Measurements from ENCODE around the gene RNPEPL1.

RNPEPL1 gene

DNA sequence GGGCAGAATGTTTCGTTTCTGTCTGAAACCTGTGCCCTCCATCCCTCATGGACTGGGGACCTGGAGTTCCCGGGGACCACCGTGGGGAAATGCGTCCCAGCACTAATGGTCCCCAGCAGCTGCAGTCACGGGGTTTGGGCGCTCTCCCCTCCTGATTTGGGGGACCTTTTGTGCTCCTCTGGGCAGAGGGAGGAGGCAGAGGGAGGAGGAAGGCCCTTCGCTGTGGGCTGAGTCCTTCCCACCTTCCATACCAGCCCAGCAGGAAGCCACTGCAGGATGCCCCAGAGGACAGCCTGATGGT is 60.2 kb downstream of the RNPEPL1 start:
- DNase-seq = no peak

DNA sequence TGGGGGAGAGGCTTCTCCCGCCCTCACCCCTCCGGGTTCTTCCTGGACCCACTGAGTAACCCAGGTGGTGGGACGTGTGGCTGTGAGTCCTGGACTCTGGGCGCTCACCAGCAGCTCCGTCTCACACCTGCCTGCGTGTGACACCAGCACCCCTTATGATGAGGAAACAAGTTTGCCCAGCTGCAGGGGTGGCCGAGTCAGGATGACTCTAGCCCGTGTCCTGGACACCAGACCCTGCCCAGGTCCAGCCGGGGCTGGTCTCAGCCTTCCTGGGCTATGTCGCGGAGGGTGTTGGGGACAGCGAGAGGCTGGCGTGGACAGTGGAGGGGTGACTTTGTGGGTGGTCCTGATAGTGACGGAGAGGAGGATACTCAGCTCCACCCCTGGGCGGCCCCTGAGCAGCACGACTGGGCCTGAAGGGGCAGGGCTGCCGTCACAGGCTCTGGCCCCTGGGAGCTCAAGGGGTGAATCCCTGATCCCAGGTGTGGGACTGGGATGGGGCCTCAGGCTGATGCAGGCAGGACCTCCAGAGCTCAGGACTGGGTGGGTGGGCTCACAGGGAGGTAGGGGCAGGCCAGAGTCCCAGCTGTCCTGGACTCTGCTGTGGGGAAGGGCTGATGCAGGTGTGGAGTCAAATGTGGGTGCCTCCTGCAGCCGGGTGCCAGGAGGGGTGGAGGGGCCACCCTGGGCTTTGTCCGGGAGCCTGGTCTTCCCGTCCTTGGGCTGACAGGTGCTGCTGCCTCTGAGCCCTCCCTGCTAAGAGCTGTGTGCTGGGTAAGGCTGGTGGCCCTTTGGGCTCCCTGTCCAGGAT is 60.7 kb downstream of the RNPEPL1 start:
- DNase-seq = no peak

DNA sequence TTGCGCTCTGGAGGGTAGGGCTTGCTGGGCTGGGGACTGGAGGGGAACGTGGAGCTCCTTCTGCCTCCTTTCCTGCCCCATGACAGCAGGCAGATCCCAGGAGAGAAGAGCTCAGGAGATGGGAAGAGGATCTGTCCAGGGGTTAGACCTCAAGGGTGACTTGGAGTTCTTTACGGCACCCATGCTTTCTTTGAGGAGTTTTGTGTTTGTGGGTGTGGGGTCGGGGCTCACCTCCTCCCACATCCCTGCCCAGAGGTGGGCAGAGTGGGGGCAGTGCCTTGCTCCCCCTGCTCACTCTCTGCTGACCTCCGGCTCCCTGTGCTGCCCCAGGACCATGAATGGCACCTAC is 61.3 kb downstream of the RNPEPL1 start:
- no peak for DNase-seq

DNA sequence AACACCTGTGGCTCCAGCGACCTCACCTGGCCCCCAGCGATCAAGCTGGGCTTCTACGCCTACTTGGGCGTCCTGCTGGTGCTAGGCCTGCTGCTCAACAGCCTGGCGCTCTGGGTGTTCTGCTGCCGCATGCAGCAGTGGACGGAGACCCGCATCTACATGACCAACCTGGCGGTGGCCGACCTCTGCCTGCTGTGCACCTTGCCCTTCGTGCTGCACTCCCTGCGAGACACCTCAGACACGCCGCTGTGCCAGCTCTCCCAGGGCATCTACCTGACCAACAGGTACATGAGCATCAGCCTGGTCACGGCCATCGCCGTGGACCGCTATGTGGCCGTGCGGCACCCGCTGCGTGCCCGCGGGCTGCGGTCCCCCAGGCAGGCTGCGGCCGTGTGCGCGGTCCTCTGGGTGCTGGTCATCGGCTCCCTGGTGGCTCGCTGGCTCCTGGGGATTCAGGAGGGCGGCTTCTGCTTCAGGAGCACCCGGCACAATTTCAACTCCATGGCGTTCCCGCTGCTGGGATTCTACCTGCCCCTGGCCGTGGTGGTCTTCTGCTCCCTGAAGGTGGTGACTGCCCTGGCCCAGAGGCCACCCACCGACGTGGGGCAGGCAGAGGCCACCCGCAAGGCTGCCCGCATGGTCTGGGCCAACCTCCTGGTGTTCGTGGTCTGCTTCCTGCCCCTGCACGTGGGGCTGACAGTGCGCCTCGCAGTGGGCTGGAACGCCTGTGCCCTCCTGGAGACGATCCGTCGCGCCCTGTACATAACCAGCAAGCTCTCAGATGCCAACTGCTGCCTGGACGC is 61.9 kb downstream of the RNPEPL1 start:
- no peak for DNase-seq

All from NCI-H2171 (cell line).